Hematopoietic multipotent progenitor cell treated with erythropoietin and hydrocortisone succinate and interleukin-3 and kit ligand, for 8 days (in vitro differentiated cells): ENCODE data around the gene TARS2.

Experiments used
- DNase-seq: peaks from one replicate; pipeline ENCODE4 v3.0.0-alpha.2; 2015

Gene TARS2

GRCh38 chr1:150557065-150557600 is 69.9 kb downstream of the TARS2 start:
- DNase-seq, result no peak
